Coronary artery (tissue), 2 donors: ENCODE data around the gene CALN1.

ENCODE experiments used
- DNase-seq: peaks from one replicate; pipeline ENCODE4 v3.0.0-alpha.2; 2017; ENCODE audit warnings: low spot score
- H3K27ac ChIP-seq, 2 donors: fragments of 200-600 bp; sonication (generic); one replicate each; pipeline ENCODE4 v1.5.1; 2016 to 2019
- H3K4me3 ChIP-seq: fragments of 200-600 bp; sonication (generic); 2 replicates; pipeline ENCODE4 v1.5.1; 2016; ENCODE audit warnings: mild to moderate bottlenecking, moderate library complexity
- CTCF ChIP-seq: fragments of 200-600 bp; sonication (generic); IDR thresholded peaks from one replicate; pipeline ENCODE4 v1.5.1; 2019; ENCODE audit warnings: antibody characterized with exemption

The CALN1 gene

GRCh38 chr7:71761336-71761735, 650.8 kb downstream of the CALN1 start:
- no peak overlapping the region for H3K4me3 ChIP-seq
- H3K27ac ChIP-seq, result no peak overlapping the region
- DNase-seq, result no peak
- TF ChIP-seq CTCF, result no peak

- no peak overlapping the region for H3K27ac ChIP-seq
- no peak for DNase-seq
- TF ChIP-seq CTCF, result no peak
Measured at GRCh38 chr7:71754828-71755227, 657.3 kb downstream of the CALN1 start.

GRCh38 chr7:71753956-71754664, 658.0 kb downstream of the CALN1 start:
- no peak for DNase-seq
- Histone ChIP-seq H3K4me3 (no peak overlapping the region), H3K27ac (no peak overlapping the region)
- no peak for TF ChIP-seq CTCF

More at GRCh38 chr7:71754828-71755227, 657.3 kb downstream of the CALN1 start:
- H3K4me3 ChIP-seq, result no peak overlapping the region

GRCh38 chr7:71753236-71753635, 658.9 kb downstream of the CALN1 start:
- no peak for DNase-seq
- no peak overlapping the region for H3K4me3 ChIP-seq
- no peak for TF ChIP-seq CTCF
- no peak overlapping the region for H3K27ac ChIP-seq

GRCh38 chr7:71752171-71752935, 659.8 kb downstream of the CALN1 start:
- no peak for DNase-seq
- Histone ChIP-seq H3K27ac (no peak overlapping the region), H3K4me3 (peak overlapping the region; percentile 30)
- TF ChIP-seq CTCF, result no peak

- DNase-seq, result no peak
- no peak overlapping the region for H3K4me3 ChIP-seq
- no peak overlapping the region for H3K27ac ChIP-seq
- no peak for TF ChIP-seq CTCF
Measured at GRCh38 chr7:71750290-71750689, 661.8 kb downstream of the CALN1 start.

GRCh38 chr7:71746006-71746405, 666.1 kb downstream of the CALN1 start:
- no peak overlapping the region for H3K27ac ChIP-seq
- no peak overlapping the region for H3K4me3 ChIP-seq
- DNase-seq, result no peak
- no peak for TF ChIP-seq CTCF
